IMR-90 (cell line): ENCODE results near the gene CD79A. TPM values are rescaled to one million over a fixed set of nuclear protein-coding genes. Genes with fewer than 3 reads are reported as not detected.

Experiments
- ATAC-seq: fragments of 200-7000 bp; cut with Tn5 transposase; 2 replicates; pipeline ENCODE4 v1.9.1; 2020; ENCODE audit warnings: low read depth, mild to moderate bottlenecking, moderate library complexity
- BruUV-seq: library from RNA; stranded (reverse); fragments of 400-500 nt; replicated peaks from 2 replicates; lab custom pipeline; 2021; lab: Mats Ljungman, UMichigan
- CTCF ChIA-PET: fragments of 300-600 bp; formaldehyde crosslinking; extraction: SDS; loops from one replicate; lab custom pipeline; 2021; ENCODE audit warnings: antibody characterized with exemption; lab: Yijun Ruan, JAX
- POLR2A ChIA-PET: fragments of 300-600 bp; sonication (Branson Sonifier 250); formaldehyde crosslinking; loops from one replicate; lab custom pipeline; 2022; ENCODE audit warnings: antibody characterized with exemption; ENCODE audit not compliant: unreplicated experiment; lab: Charles Lee
- DNase-seq: peaks from one replicate; pipeline ENCODE4 v3.0.0; 2013
- H2AFZ ChIP-seq: replicated peaks from 2 replicates; pipeline ENCODE3; 2013; ENCODE audit warnings: low read length, mild to moderate bottlenecking; ENCODE audit not compliant: poor library complexity
- H2AK5ac ChIP-seq: 2 replicates; pipeline ENCODE4 v1.6.1; 2013; ENCODE audit warnings: low read depth, low read length, inconsistent platforms
- H2AK9ac ChIP-seq: replicated peaks from 2 replicates; pipeline ENCODE3; 2013; ENCODE audit warnings: mild to moderate bottlenecking, low read depth, low read length, moderate library complexity; ENCODE audit not compliant: poor library complexity
- H2BK120ac ChIP-seq: 2 replicates; pipeline ENCODE4 v1.6.1; 2013; ENCODE audit warnings: low read depth, low read length, inconsistent platforms
- H2BK15ac ChIP-seq: 3 replicates; pipeline ENCODE4 v1.6.1; 2013; ENCODE audit warnings: low read depth, low read length, inconsistent platforms
- H2BK20ac ChIP-seq: 2 replicates; pipeline ENCODE4 v1.6.1; 2013; ENCODE audit warnings: low read depth, mild to moderate bottlenecking, inconsistent platforms, low read length, moderate library complexity
- H2BK5ac ChIP-seq: 2 replicates; pipeline ENCODE4 v1.6.1; 2013; ENCODE audit warnings: mild to moderate bottlenecking, low read depth, low read length, inconsistent platforms; ENCODE audit not compliant: poor library complexity, severe bottlenecking
- H3K14ac ChIP-seq: replicated peaks from 2 replicates; pipeline ENCODE4 v1.6.1; 2013; ENCODE audit warnings: low read depth, low read length, inconsistent platforms
- H3K18ac ChIP-seq: 2 replicates; pipeline ENCODE4 v1.6.1; 2013; ENCODE audit warnings: low read depth, low read length, control low read depth
- H3K23ac ChIP-seq: 2 replicates; pipeline ENCODE4 v1.6.1; 2013; ENCODE audit warnings: low read depth, low read length, inconsistent platforms
- H3K27ac ChIP-seq: 2 replicates; pipeline ENCODE4 v1.5.1; 2013; ENCODE audit warnings: mild to moderate bottlenecking, control low read depth, low read length; ENCODE audit not compliant: insufficient read depth
- H3K27me3 ChIP-seq: 2 replicates; pipeline ENCODE4 v1.6.1; 2013; ENCODE audit warnings: low read length; ENCODE audit not compliant: control insufficient read depth, insufficient read depth
- H3K36me3 ChIP-seq: 2 replicates; pipeline ENCODE4 v1.6.1; 2013; ENCODE audit warnings: low read length, mixed read lengths; ENCODE audit not compliant: control insufficient read depth, insufficient read depth
- H3K4ac ChIP-seq: 2 replicates; pipeline ENCODE4 v1.6.1; 2013; ENCODE audit warnings: low read depth, low read length, inconsistent platforms
- H3K4me1 ChIP-seq: 2 replicates; pipeline ENCODE4 v1.6.1; 2013; ENCODE audit warnings: low read length, mixed read lengths; ENCODE audit not compliant: control insufficient read depth, insufficient read depth
- H3K4me2 ChIP-seq: 2 replicates; pipeline ENCODE4 v1.6.1; 2013; ENCODE audit warnings: low read depth, mild to moderate bottlenecking, control low read depth, low read length, moderate library complexity
- H3K4me3 ChIP-seq: 2 replicates; pipeline ENCODE4 v1.5.1; 2013; ENCODE audit warnings: low read depth, mild to moderate bottlenecking, control low read depth, low read length, moderate library complexity; ENCODE audit not compliant: insufficient read depth
- H3K56ac ChIP-seq: 2 replicates; pipeline ENCODE4 v1.6.1; 2013; ENCODE audit warnings: low read length, inconsistent platforms; ENCODE audit not compliant: insufficient read depth; ENCODE audit errors: extremely low read depth
- H3K79me1 ChIP-seq, 2 experiments: 2 replicates each; pipeline ENCODE4 v1.6.1; 2013; ENCODE audit warnings: low read length in 2 of 2, inconsistent platforms in 1 of 2, low read depth in 1 of 2
- H3K9ac ChIP-seq: 2 replicates; pipeline ENCODE4 v1.6.1; 2013; ENCODE audit warnings: low read depth, low read length, control low read depth
- H3K9me1 ChIP-seq: 2 replicates; pipeline ENCODE4 v1.6.1; 2013; ENCODE audit warnings: low read length, inconsistent platforms; ENCODE audit not compliant: insufficient read depth
- H3K9me3 ChIP-seq: 2 replicates; pipeline ENCODE4 v1.6.1; 2013; ENCODE audit warnings: low read length; ENCODE audit not compliant: control insufficient read depth, insufficient read depth
- H4K20me1 ChIP-seq: 2 replicates; pipeline ENCODE4 v1.6.1; 2013; ENCODE audit warnings: low read length, inconsistent platforms; ENCODE audit not compliant: insufficient read depth
- H4K5ac ChIP-seq: 2 replicates; pipeline ENCODE4 v1.6.1; 2013; ENCODE audit warnings: mild to moderate bottlenecking, low read depth, low read length, control low read depth
- H4K8ac ChIP-seq, 2 experiments: 2 replicates each; pipeline ENCODE4 v1.6.1; 2013; ENCODE audit warnings: low read depth in 2 of 2, low read length in 2 of 2, control low read depth in 1 of 2, inconsistent platforms in 1 of 2
- H4K91ac ChIP-seq: 2 replicates; pipeline ENCODE4 v1.6.1; 2013; ENCODE audit warnings: low read depth, low read length, inconsistent platforms; ENCODE audit not compliant: insufficient read depth
- BHLHE40 ChIP-seq: fragments of 150-350 bp; IDR thresholded peaks from 2 replicates; pipeline ENCODE4 v1.6.1; 2016; ENCODE audit warnings: mild to moderate bottlenecking, low read depth, low read length
- CEBPB ChIP-seq: IDR thresholded peaks from 2 replicates; pipeline ENCODE4 v1.6.1; 2012; ENCODE audit warnings: low read depth, low read length, improper control_type of control experiment
- MAFK ChIP-seq: IDR thresholded peaks from 2 replicates; pipeline ENCODE4 v1.6.1; 2012; ENCODE audit warnings: low read depth, low read length, improper control_type of control experiment
- MXI1 ChIP-seq: IDR thresholded peaks from 2 replicates; pipeline ENCODE4 v1.6.1; 2012; ENCODE audit warnings: low read depth, mild to moderate bottlenecking, low read length, moderate library complexity, borderline replicate concordance
- NFE2L2 ChIP-seq: fragments of 150-350 bp; IDR thresholded peaks from 2 replicates; pipeline ENCODE4 v1.6.1; 2016; ENCODE audit warnings: low read depth, mild to moderate bottlenecking, low read length
- POLR2A ChIP-seq: IDR thresholded peaks from 2 replicates; pipeline ENCODE4 v1.6.1; 2012; ENCODE audit warnings: mild to moderate bottlenecking, low read depth, low read length
- RAD21 ChIP-seq: IDR thresholded peaks from 2 replicates; pipeline ENCODE4 v1.6.1; 2012; ENCODE audit warnings: low read length, improper control_type of control experiment
- RCOR1 ChIP-seq: IDR thresholded peaks from 2 replicates; pipeline ENCODE4 v1.6.1; 2012; ENCODE audit warnings: mild to moderate bottlenecking, low read length, improper control_type of control experiment; ENCODE audit not compliant: insufficient replicate concordance
- RFX5 ChIP-seq: IDR thresholded peaks from 2 replicates; pipeline ENCODE4 v1.8.0; 2012; ENCODE audit warnings: low read depth, mild to moderate bottlenecking, low read length, moderate library complexity
- SMC3 ChIP-seq: fragments of 150-350 bp; IDR thresholded peaks from 2 replicates; pipeline ENCODE4 v1.6.1; 2016; ENCODE audit warnings: low read depth, mild to moderate bottlenecking, antibody characterized with exemption, low read length, moderate library complexity
- WGBS, 2 experiments: methylation state at CpG; one replicate each; pipeline versions ENCODE4 v1.1.5 to v1.1.7; 2013; ENCODE audit warnings: missing lambda C conversion rate in 2 of 2; ENCODE audit not compliant: insufficient read length in 1 of 2; ENCODE audit errors: extremely low coverage in 2 of 2; 5-methylcytosine and 5-hydroxymethylcytosine counted together
- dilution Hi-C: fragments of 300-500 bp; cut with HindIII; formaldehyde crosslinking; loops from one replicate; pipeline ENCODE4 v1.14.3; 2018; ENCODE audit warnings: low sequenced_read_pairs; ENCODE audit not compliant: unreplicated experiment
- in situ Hi-C: fragments of 300-500 bp; cut with MboI; formaldehyde crosslinking; loops from 3 replicates; pipeline ENCODE4 v1.14.3; 2019; ENCODE audit warnings: low sequenced_read_pairs, inconsistent platforms, mixed read lengths
- intact Hi-C: fragments of 100-400 bp; cut with micrococcal nuclease; formaldehyde crosslinking; loops from 2 replicates; pipeline ENCODE4 v1.10.0; 2022
- polyA plus RNA-seq, 3 experiments: library from polyadenylated mRNA; depleted of rRNA; stranded (reverse); fragments of >200 nt; gene quantifications; 2 replicates each; pipeline ENCODE4 v1.2.3, GENCODE V29; 2012; ENCODE audit warnings: low replicate concordance in 1 of 3
- total RNA-seq: library from RNA; depleted of rRNA; stranded (reverse); fragments of >200 nt; gene quantifications from 2 replicates; pipeline ENCODE4 v1.2.3, GENCODE V29; 2012
- TF ChIP-seq, protein P1 (sequence below): conservative IDR thresholded peaks from 2 replicates; pipeline ENCODE4 v1.5.1; 2012; ENCODE audit warnings: mild to moderate bottlenecking, low read depth, low read length, improper control_type of control experiment
- TF ChIP-seq, protein P2 (sequence below): fragments of 150-350 bp; IDR thresholded peaks from 2 replicates; pipeline ENCODE4 v1.6.1; 2016; ENCODE audit warnings: low read depth, mild to moderate bottlenecking, low read length, moderate library complexity, borderline replicate concordance

CD79A gene
- total and polyA plus RNA-seq, 2 of the 4 experiments (the other 2 are of a cell fraction): 0.19 TPM; not detected in 1

DNA sequence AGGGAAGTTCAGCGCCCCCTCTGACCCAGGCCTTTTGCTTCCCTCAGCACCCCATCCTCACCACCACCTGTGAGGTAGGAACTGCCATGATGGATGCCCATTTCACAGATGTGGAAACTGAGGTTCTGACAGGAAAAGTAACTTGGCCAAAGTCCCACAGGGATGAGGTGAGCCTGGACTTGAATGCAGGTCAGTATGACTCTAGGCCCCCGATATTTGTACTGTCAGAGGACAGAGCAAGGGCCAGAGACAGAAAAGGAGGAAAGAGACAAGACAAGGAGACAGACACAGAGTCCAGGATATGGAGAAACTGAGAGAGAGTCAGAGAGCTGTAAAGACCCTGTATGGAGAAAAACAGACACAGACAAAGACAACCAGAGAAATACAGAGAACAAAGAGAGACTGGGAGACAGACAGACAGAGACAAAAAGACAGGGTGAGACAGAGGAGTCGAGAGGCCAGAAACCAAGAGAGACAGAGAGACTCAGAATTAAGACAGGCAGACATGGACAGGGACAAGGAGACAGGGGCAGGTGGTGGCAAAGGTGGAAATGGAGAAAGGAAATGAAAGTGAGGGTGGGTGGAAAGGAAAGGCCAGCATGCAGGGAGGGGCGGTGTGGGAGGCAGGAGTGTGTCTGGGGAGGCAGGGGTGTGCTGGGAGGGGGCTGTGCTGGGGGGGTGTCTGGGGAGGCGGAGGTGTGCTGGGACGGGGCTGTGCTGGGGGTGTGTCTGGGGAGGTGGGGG lies 46.1 kb downstream of the CD79A start:
- 11% methylated on average over 1 of the region's 6 CpGs; no CpG with 5 or more reads in 1 of the 2 experiments for WGBS, 2 experiments
- H2BK20ac ChIP-seq: no peak overlapping the region
- dilution Hi-C loops: no loop called here
- no peaks in the 10 kb centered on the region for H3K4me1 ChIP-seq
- peaks cover 18% of the 10 kb centered on the region for H3K9me1 ChIP-seq
- no peaks in the 10 kb centered on the region for H3K36me3 ChIP-seq
- no peak overlapping the region for H2BK5ac ChIP-seq
- no peak overlapping the region for H3K18ac ChIP-seq
- TF ChIP-seq, protein P1, sequence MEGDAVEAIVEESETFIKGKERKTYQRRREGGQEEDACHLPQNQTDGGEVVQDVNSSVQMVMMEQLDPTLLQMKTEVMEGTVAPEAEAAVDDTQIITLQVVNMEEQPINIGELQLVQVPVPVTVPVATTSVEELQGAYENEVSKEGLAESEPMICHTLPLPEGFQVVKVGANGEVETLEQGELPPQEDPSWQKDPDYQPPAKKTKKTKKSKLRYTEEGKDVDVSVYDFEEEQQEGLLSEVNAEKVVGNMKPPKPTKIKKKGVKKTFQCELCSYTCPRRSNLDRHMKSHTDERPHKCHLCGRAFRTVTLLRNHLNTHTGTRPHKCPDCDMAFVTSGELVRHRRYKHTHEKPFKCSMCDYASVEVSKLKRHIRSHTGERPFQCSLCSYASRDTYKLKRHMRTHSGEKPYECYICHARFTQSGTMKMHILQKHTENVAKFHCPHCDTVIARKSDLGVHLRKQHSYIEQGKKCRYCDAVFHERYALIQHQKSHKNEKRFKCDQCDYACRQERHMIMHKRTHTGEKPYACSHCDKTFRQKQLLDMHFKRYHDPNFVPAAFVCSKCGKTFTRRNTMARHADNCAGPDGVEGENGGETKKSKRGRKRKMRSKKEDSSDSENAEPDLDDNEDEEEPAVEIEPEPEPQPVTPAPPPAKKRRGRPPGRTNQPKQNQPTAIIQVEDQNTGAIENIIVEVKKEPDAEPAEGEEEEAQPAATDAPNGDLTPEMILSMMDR: no peak
- TF ChIP-seq RAD21 (no peak), CEBPB (no peak), RCOR1 (no peak), RFX5 (no peak), BHLHE40 (no peak), SMC3 (no peak), POLR2A (no peak), MXI1 (no peak), MAFK (no peak), NFE2L2 (no peak)
- TF ChIP-seq, protein P2, sequence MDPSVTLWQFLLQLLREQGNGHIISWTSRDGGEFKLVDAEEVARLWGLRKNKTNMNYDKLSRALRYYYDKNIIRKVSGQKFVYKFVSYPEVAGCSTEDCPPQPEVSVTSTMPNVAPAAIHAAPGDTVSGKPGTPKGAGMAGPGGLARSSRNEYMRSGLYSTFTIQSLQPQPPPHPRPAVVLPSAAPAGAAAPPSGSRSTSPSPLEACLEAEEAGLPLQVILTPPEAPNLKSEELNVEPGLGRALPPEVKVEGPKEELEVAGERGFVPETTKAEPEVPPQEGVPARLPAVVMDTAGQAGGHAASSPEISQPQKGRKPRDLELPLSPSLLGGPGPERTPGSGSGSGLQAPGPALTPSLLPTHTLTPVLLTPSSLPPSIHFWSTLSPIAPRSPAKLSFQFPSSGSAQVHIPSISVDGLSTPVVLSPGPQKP: no peak
- no TSS peak for BruUV-seq
- H4K20me1 ChIP-seq: peaks cover 27% of the 10 kb centered on the region
- no peak overlapping the region for H2AK5ac ChIP-seq
- no peak overlapping the region for H3K4me3 ChIP-seq
- peaks cover 84% of the 10 kb centered on the region for H3K27me3 ChIP-seq
- no peak overlapping the region for H2BK120ac ChIP-seq
- H3K4ac ChIP-seq: no peak overlapping the region
- no peak overlapping the region for H3K14ac ChIP-seq
- H2AK9ac ChIP-seq: no peak overlapping the region
- H3K56ac ChIP-seq: no peak overlapping the region
- ChIA-PET POLR2A (no interaction called here), CTCF (no interaction called here)
- no peak for DNase-seq
- in situ Hi-C loops: no loop called here
- no peak for ATAC-seq
- no peak overlapping the region for H4K8ac ChIP-seq
- H3K9me3 ChIP-seq: peaks cover 3% of the 10 kb centered on the region; the same call in 1 of the 2 replicates
- no peak overlapping the region for H2AFZ ChIP-seq
- intact Hi-C loops: no loop called here
- no peak overlapping the region for H3K27ac ChIP-seq
- H3K4me2 ChIP-seq: no peak overlapping the region
- no peak overlapping the region for H3K23ac ChIP-seq
- H4K91ac ChIP-seq: no peak overlapping the region
- no peak overlapping the region for H4K5ac ChIP-seq
- no peak overlapping the region for H2BK15ac ChIP-seq
- H3K9ac ChIP-seq: no peak overlapping the region
- no peaks in the 10 kb centered on the region for H3K79me1 ChIP-seq
